H9 (cell line): ENCODE data around the gene OSBPL2. TPM values are rescaled to one million over a fixed set of nuclear protein-coding genes. Genes with fewer than 3 reads are reported as not detected.

Experiments
- DNase-seq: peaks from one replicate; pipeline ENCODE4 v3.0.0-alpha.2; 2017
- H2AFZ ChIP-seq: one replicate; pipeline ENCODE4 v1.6.1; 2013; ENCODE audit warnings: mild to moderate bottlenecking, low read length, control low read depth, moderate library complexity
- H2AK5ac ChIP-seq: 2 replicates; pipeline ENCODE4 v1.6.1; 2013; ENCODE audit warnings: low read length, control low read depth, mixed read lengths; ENCODE audit not compliant: insufficient read length
- H2BK120ac ChIP-seq: one replicate; pipeline ENCODE4 v1.6.1; 2013; ENCODE audit warnings: low read depth, mild to moderate bottlenecking, low read length, control low read depth, inconsistent platforms; ENCODE audit not compliant: poor library complexity, severe bottlenecking
- H2BK12ac ChIP-seq: 2 replicates; pipeline ENCODE4 v1.6.1; 2013; ENCODE audit warnings: low read length, control low read depth, mixed read lengths, low read depth; ENCODE audit not compliant: insufficient read length
- H2BK15ac ChIP-seq: 2 replicates; pipeline ENCODE4 v1.6.1; 2013; ENCODE audit warnings: low read depth, low read length, control low read depth
- H2BK20ac ChIP-seq: one replicate; pipeline ENCODE4 v1.6.1; 2013; ENCODE audit warnings: low read depth, mild to moderate bottlenecking, low read length, control low read depth, inconsistent platforms; ENCODE audit not compliant: poor library complexity, severe bottlenecking
- H2BK5ac ChIP-seq: 2 replicates; pipeline ENCODE4 v1.6.1; 2013; ENCODE audit warnings: low read length, control low read depth, mixed read lengths; ENCODE audit not compliant: insufficient read length
- H3K14ac ChIP-seq: 2 replicates; pipeline ENCODE4 v1.6.1; 2013; ENCODE audit warnings: low read length, control low read depth; ENCODE audit not compliant: insufficient read depth
- H3K18ac ChIP-seq: 2 replicates; pipeline ENCODE4 v1.6.1; 2013; ENCODE audit warnings: low read depth, mild to moderate bottlenecking, mixed read lengths, low read length, control low read depth; ENCODE audit not compliant: insufficient read length
- H3K23ac ChIP-seq: 2 replicates; pipeline ENCODE4 v1.6.1; 2013; ENCODE audit warnings: low read length, control low read depth, mixed read lengths, low read depth; ENCODE audit not compliant: insufficient read length
- H3K23me2 ChIP-seq: 2 replicates; pipeline ENCODE4 v1.6.1; 2013; ENCODE audit warnings: low read depth, mild to moderate bottlenecking, mixed read lengths, low read length, control low read depth; ENCODE audit not compliant: insufficient read length, poor library complexity, severe bottlenecking
- H3K27ac ChIP-seq: 2 replicates; pipeline ENCODE4 v1.5.1; 2013; ENCODE audit warnings: low read length, control low read depth, mixed read lengths, low read depth; ENCODE audit not compliant: insufficient read length
- H3K27me3 ChIP-seq: 2 replicates; pipeline ENCODE4 v1.6.1; 2013; ENCODE audit warnings: low read length, control low read depth, inconsistent platforms; ENCODE audit not compliant: insufficient read depth
- H3K4ac ChIP-seq: 2 replicates; pipeline ENCODE4 v1.6.1; 2013; ENCODE audit warnings: low read depth, mild to moderate bottlenecking, control low read depth, inconsistent platforms, low read length, moderate library complexity
- H3K4me1 ChIP-seq: 2 replicates; pipeline ENCODE4 v1.6.1; 2013; ENCODE audit warnings: low read length, control low read depth, inconsistent platforms; ENCODE audit not compliant: insufficient read depth
- H3K4me2 ChIP-seq: 2 replicates; pipeline ENCODE4 v1.6.1; 2013; ENCODE audit warnings: low read length, control low read depth, mixed read lengths; ENCODE audit not compliant: insufficient read length, insufficient read depth
- H3K56ac ChIP-seq: 2 replicates; pipeline ENCODE4 v1.6.1; 2013; ENCODE audit warnings: low read depth, mild to moderate bottlenecking, mixed read lengths, low read length, control low read depth; ENCODE audit not compliant: insufficient read length
- H3K79me1 ChIP-seq: 2 replicates; pipeline ENCODE4 v1.6.1; 2013; ENCODE audit warnings: low read depth, mild to moderate bottlenecking, moderate library complexity, low read length, control low read depth, inconsistent platforms; ENCODE audit not compliant: insufficient read depth, poor library complexity, severe bottlenecking
- H3K79me2 ChIP-seq: 2 replicates; pipeline ENCODE4 v1.6.1; 2013; ENCODE audit warnings: low read length, control low read depth, inconsistent platforms; ENCODE audit not compliant: insufficient read depth
- H3K9ac ChIP-seq: 2 replicates; pipeline ENCODE4 v1.6.1; 2013; ENCODE audit warnings: low read length, control low read depth, mixed read lengths; ENCODE audit not compliant: insufficient read length; ENCODE audit errors: extremely low read depth
- H3K9me3 ChIP-seq: one replicate; pipeline ENCODE4 v1.6.1; 2013; ENCODE audit warnings: low read depth, low read length, inconsistent platforms; ENCODE audit not compliant: control insufficient read depth
- H3T11ph ChIP-seq: one replicate; pipeline ENCODE4 v1.6.1; 2013; ENCODE audit warnings: mild to moderate bottlenecking, low read length, control low read depth, inconsistent platforms
- H4K20me1 ChIP-seq: one replicate; pipeline ENCODE4 v1.6.1; 2013; ENCODE audit not compliant: control insufficient read depth, insufficient read length, insufficient read depth
- H4K5ac ChIP-seq: 2 replicates; pipeline ENCODE4 v1.6.1; 2013; ENCODE audit warnings: low read depth, mild to moderate bottlenecking, mixed read lengths, low read length, control low read depth; ENCODE audit not compliant: insufficient read length
- H4K8ac ChIP-seq: replicated peaks from 2 replicates; pipeline ENCODE4 v1.6.1; 2013; ENCODE audit warnings: low read length, control low read depth, mixed read lengths, low read depth; ENCODE audit not compliant: insufficient read length
- H4K91ac ChIP-seq: 2 replicates; pipeline ENCODE4 v1.6.1; 2013; ENCODE audit warnings: low read depth, mild to moderate bottlenecking, moderate library complexity, mixed read lengths, low read length, control low read depth; ENCODE audit not compliant: insufficient read length
- H3K27ac Mint-ChIP-seq, 3 experiments: 2 replicates in 2 of 3; 3 replicates in 1 of 3; pipeline ENCODE4 v1.8.0; 2020 to 2021; ENCODE audit warnings: mixed read lengths in 3 of 3, mild to moderate bottlenecking in 1 of 3, moderate library complexity in 1 of 3
- H3K27me3 Mint-ChIP-seq: 2 replicates; pipeline ENCODE4 v1.8.0; 2021; ENCODE audit warnings: low read depth, mild to moderate bottlenecking, moderate library complexity, mixed read lengths
- H3K36me3 Mint-ChIP-seq, 3 experiments: 2 replicates in 2 of 3; 3 replicates in 1 of 3; pipeline ENCODE4 v1.8.0; 2020 to 2021; ENCODE audit warnings: low read depth in 3 of 3, mixed read lengths in 3 of 3; ENCODE audit not compliant: insufficient read depth in 1 of 3
- H3K4me1 Mint-ChIP-seq, 2 experiments: 2 replicates each; pipeline ENCODE4 v1.8.0; 2020; ENCODE audit warnings: mixed read lengths in 2 of 2
- H3K4me3 Mint-ChIP-seq, 2 experiments: 2 replicates in 1 of 2; 3 replicates in 1 of 2; pipeline ENCODE4 v1.8.0; 2020 to 2021; ENCODE audit warnings: mild to moderate bottlenecking in 2 of 2, mixed read lengths in 2 of 2, moderate library complexity in 1 of 2
- H3K9me3 Mint-ChIP-seq, 2 experiments: 2 replicates in 1 of 2; 3 replicates in 1 of 2; pipeline ENCODE4 v1.8.0; 2020; ENCODE audit warnings: mild to moderate bottlenecking in 2 of 2, mixed read lengths in 2 of 2, moderate library complexity in 1 of 2
- CTCF ChIP-seq: fragments of 200-600 bp; sonication (generic); conservative IDR thresholded peaks from 3 replicates; pipeline ENCODE4 v1.8.0; 2021; ENCODE audit warnings: antibody characterized with exemption, mild to moderate bottlenecking
- WGBS: extraction: QIAGEN DNeasy Blood & Tissue Kit; methylation state at CpG from one replicate; pipeline ENCODE4 v1.1.7; 2013; ENCODE audit warnings: missing lambda C conversion rate, low lambda C conversion rate, mixed read lengths; ENCODE audit not compliant: insufficient read length; ENCODE audit errors: extremely low coverage; 5-methylcytosine and 5-hydroxymethylcytosine counted together
- total RNA-seq: library from RNA; stranded (reverse); gene quantifications from 2 replicates; pipeline ENCODE4 v1.2.1, GENCODE V29; 2021

The OSBPL2 gene
- total RNA-seq, 1 experiment from 2014 or later, result 47.3 TPM

DNA sequence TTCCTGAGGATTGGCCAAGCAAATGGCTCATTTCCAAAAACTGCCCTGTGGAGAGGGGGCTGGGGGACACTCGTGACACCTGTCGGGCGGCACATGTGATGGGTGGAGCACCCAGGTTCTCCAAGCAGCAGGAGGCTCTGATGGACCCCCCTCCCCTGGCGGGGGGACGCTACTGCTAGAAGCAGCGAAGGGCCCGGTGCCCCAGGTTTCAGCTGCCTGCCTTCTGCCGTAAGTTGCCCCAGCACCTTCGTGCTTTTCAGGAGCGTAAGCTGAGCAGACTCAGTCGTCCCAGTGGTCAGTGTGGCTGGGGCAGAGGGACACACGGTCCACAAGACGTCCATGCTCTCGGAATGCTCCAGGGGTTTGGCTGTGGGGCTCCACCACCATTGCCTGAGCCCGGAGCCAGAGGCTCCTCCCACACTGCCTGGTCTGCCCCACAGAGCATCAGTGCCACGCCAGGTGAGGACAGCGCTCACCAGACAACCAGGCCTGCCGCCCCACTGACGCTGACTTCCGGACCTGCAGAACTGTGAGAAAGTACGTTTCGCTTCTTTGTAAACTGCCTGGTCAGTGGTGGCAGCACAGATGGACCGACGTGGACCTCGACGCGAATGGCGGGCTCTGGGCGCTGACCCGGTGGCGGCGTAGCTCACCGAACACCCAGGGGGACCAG is 60.4 kb downstream of the OSBPL2 start:
- no peaks in the 10 kb centered on the region for H4K20me1 ChIP-seq
- peaks cover 2 to 27% (median 25%) of the 10 kb centered on the region in 3 experiments; a peak in 6 of 7 replicates for H3K36me3 Mint-ChIP-seq
- H2BK15ac ChIP-seq, result no peak overlapping the region
- H3K4me2 ChIP-seq, result no peak overlapping the region
- no peak overlapping the region for H2BK5ac ChIP-seq
- no peak overlapping the region for H2BK120ac ChIP-seq
- H3K27me3 ChIP-seq, result no peaks in the 10 kb centered on the region
- no peak overlapping the region for H2BK12ac ChIP-seq
- no peak overlapping the region for H2AK5ac ChIP-seq
- H3K4me1 Mint-ChIP-seq, result peaks cover 0 to 5% of the 10 kb centered on the region in 2 experiments; a peak in 3 of 4 replicates
- no CpG with 5 or more reads among the region's 33 CpGs for WGBS
- no peaks in the 10 kb centered on the region for H3K9me3 ChIP-seq
- no peak overlapping the region for H3K4ac ChIP-seq
- no peaks in the 10 kb centered on the region; the same call in 1 of the 2 replicates for H3K27me3 Mint-ChIP-seq
- no peak overlapping the region for H3K9ac ChIP-seq
- peaks cover 6% of the 10 kb centered on the region; the same call in 1 of the 2 replicates for H3K79me2 ChIP-seq
- no peak overlapping the region for H3K18ac ChIP-seq
- DNase-seq, result peak; percentile 31
- no peak overlapping the region for H4K8ac ChIP-seq
- no peaks in the 10 kb centered on the region for H3K79me1 ChIP-seq
- H3K23me2 ChIP-seq, result peaks cover 6% of the 10 kb centered on the region
- H3K4me1 ChIP-seq, result no peaks in the 10 kb centered on the region
- no peaks in the 10 kb centered on the region for H3K9me3 Mint-ChIP-seq
- no peak overlapping the region for H3K27ac Mint-ChIP-seq
- H2BK20ac ChIP-seq, result no peak overlapping the region
- no peak overlapping the region for H3K14ac ChIP-seq
- H3T11ph ChIP-seq, result no peak overlapping the region
- no peak overlapping the region for H2AFZ ChIP-seq
- no peak overlapping the region for H4K5ac ChIP-seq
- no peak overlapping the region for H4K91ac ChIP-seq
- H3K56ac ChIP-seq, result no peak overlapping the region
- TF ChIP-seq CTCF, result no peak
- H3K23ac ChIP-seq, result no peak overlapping the region
- H3K4me3 Mint-ChIP-seq, result no peak overlapping the region
- no peak overlapping the region for H3K27ac ChIP-seq
